Endothelial cell of umbilical vein (primary cell): ENCODE measurements around the gene PLA2G12B. TPM values are rescaled to one million over a fixed set of nuclear protein-coding genes. Genes with fewer than 3 reads are reported as not detected.

ENCODE experiments used
- BruUV-seq: library from RNA; stranded (reverse); fragments of 400-500 nt; replicated peaks from 2 replicates; lab custom pipeline; 2021; lab: Mats Ljungman, UMichigan
- CTCF ChIA-PET: fragments of 300-600, 350-600 bp; sonication (Branson Sonifier 250); formaldehyde crosslinking; loops from one replicate; lab custom pipeline; 2021; ENCODE audit warnings: antibody characterized with exemption, inconsistent platforms; lab: Charles Lee
- POLR2A ChIA-PET: fragments of 300-600, 350-600 bp; sonication (Branson Sonifier 250); formaldehyde crosslinking; loops from one replicate; lab custom pipeline; 2021; ENCODE audit warnings: antibody characterized with exemption, inconsistent platforms; lab: Charles Lee
- DNase-seq: peaks from one replicate; pipeline ENCODE4 v3.0.0-alpha.2; 2011; ENCODE audit warnings: low read depth, low spot score
- FAIRE-seq: peaks from 2 replicates; lab custom pipeline; 2011; peaks lifted over from hg19 to GRCh38; lab: Jason Lieb, UNC
- H2AFZ ChIP-seq: 2 replicates; pipeline ENCODE4 v1.6.0; 2012; ENCODE audit warnings: low read depth, low read length, control low read depth, inconsistent platforms
- H3K27ac ChIP-seq: 2 replicates; pipeline ENCODE4 v1.5.1; 2011; ENCODE audit warnings: low read depth, mild to moderate bottlenecking, control low read depth, low read length, moderate library complexity; ENCODE audit not compliant: insufficient read depth
- H3K27me3 ChIP-seq, 2 experiments: 2 replicates each; pipeline versions ENCODE4 v1.6.0 to v1.6.1; 2011; ENCODE audit warnings: low read length in 2 of 2, mixed read lengths in 1 of 2; ENCODE audit not compliant: control insufficient read depth in 2 of 2, insufficient read depth in 2 of 2
- H3K36me3 ChIP-seq, 2 experiments: 2 replicates in 1 of 2; 3 replicates in 1 of 2; pipeline ENCODE4 v1.5.1; 2011; ENCODE audit warnings: low read length in 2 of 2, mild to moderate bottlenecking in 1 of 2, moderate library complexity in 1 of 2; ENCODE audit not compliant: control insufficient read depth in 2 of 2, insufficient read depth in 2 of 2; ENCODE audit errors: extremely low read depth in 1 of 2
- H3K4me1 ChIP-seq: 3 replicates; pipeline ENCODE4 v1.5.1; 2011; ENCODE audit warnings: mild to moderate bottlenecking, low read length; ENCODE audit not compliant: control insufficient read depth, insufficient read depth; ENCODE audit errors: extremely low read depth
- H3K4me2 ChIP-seq: 2 replicates; pipeline ENCODE4 v1.6.1; 2011; ENCODE audit warnings: low read length, control low read depth, mixed read lengths; ENCODE audit not compliant: insufficient read depth
- H3K4me3 ChIP-seq, 3 experiments: fragments of 200-600 bp in 1 of 3; sonication (generic), shearing (Covaris generic) in 1 of 3; replicated peaks in 1 of 3; 2 replicates each; pipeline ENCODE4 v1.5.1; 2011 to 2016; ENCODE audit warnings: control low read depth in 3 of 3, low read length in 3 of 3, mild to moderate bottlenecking in 2 of 3, inconsistent platforms in 1 of 3, low read depth in 1 of 3, moderate library complexity in 1 of 3; ENCODE audit not compliant: insufficient read depth in 1 of 3
- H3K79me2 ChIP-seq: 2 replicates; pipeline ENCODE4 v1.6.0; 2012; ENCODE audit warnings: low read length, inconsistent platforms; ENCODE audit not compliant: control insufficient read depth, insufficient read depth
- H3K9ac ChIP-seq: replicated peaks from 2 replicates; pipeline ENCODE3; 2011; ENCODE audit warnings: low read length, control low read depth; ENCODE audit not compliant: insufficient read depth; ENCODE audit errors: extremely low read depth
- H3K9me1 ChIP-seq: replicated peaks from 3 replicates; pipeline ENCODE4 v1.6.0; 2011; ENCODE audit warnings: mild to moderate bottlenecking, low read length; ENCODE audit not compliant: control insufficient read depth, insufficient read depth; ENCODE audit errors: extremely low read depth
- H3K9me3 ChIP-seq: replicated peaks from 2 replicates; pipeline ENCODE4 v1.5.1; 2012; ENCODE audit warnings: low read length, inconsistent platforms; ENCODE audit not compliant: control insufficient read depth, insufficient read depth
- H4K20me1 ChIP-seq: replicated peaks from 2 replicates; pipeline ENCODE3; 2011; ENCODE audit warnings: mild to moderate bottlenecking, low read length; ENCODE audit not compliant: control insufficient read depth, insufficient read depth; ENCODE audit errors: extremely low read depth
- EZH2 ChIP-seq: IDR thresholded peaks from 2 replicates; pipeline ENCODE4 v1.6.1; 2012; ENCODE audit warnings: borderline replicate concordance, low read depth, mild to moderate bottlenecking, moderate library complexity, low read length, inconsistent platforms; ENCODE audit not compliant: severe bottlenecking
- FOS ChIP-seq: IDR thresholded peaks from 2 replicates; pipeline ENCODE4 v1.6.1; 2011; ENCODE audit warnings: mild to moderate bottlenecking, low read length, moderate library complexity, borderline replicate concordance; ENCODE audit not compliant: insufficient read depth
- GATA2 ChIP-seq: IDR thresholded peaks from 2 replicates; pipeline ENCODE4 v1.7.0; 2011; ENCODE audit warnings: low read depth, mild to moderate bottlenecking, moderate library complexity, mixed read lengths, low read length; ENCODE audit not compliant: insufficient read length, insufficient read depth
- JUN ChIP-seq: IDR thresholded peaks from 2 replicates; pipeline ENCODE4 v1.6.1; 2011; ENCODE audit warnings: borderline replicate concordance, low read depth; ENCODE audit not compliant: insufficient read length, insufficient read depth
- MYC ChIP-seq: IDR thresholded peaks from one replicate; pipeline ENCODE4 v1.6.1; 2011; ENCODE audit warnings: mild to moderate bottlenecking, low read depth, low read length
- POLR2A ChIP-seq: IDR thresholded peaks from 2 replicates; pipeline ENCODE4 v1.6.1; 2012; ENCODE audit warnings: low read depth, mild to moderate bottlenecking, control low read depth, low read length
- POLR2AphosphoS5 ChIP-seq: IDR thresholded peaks from 2 replicates; pipeline ENCODE4 v1.6.1; 2012; ENCODE audit warnings: low read depth, mild to moderate bottlenecking, control low read depth, low read length, moderate library complexity; ENCODE audit not compliant: insufficient read depth
- dilution Hi-C: fragments of 300-500 bp; cut with MboI; formaldehyde crosslinking; loops from one replicate; pipeline ENCODE4 v1.15.0; 2019; ENCODE audit warnings: low sequenced_read_pairs; ENCODE audit not compliant: extremely low pct_ligation_motif_present
- intact Hi-C: fragments of 100-400 bp; cut with micrococcal nuclease; formaldehyde crosslinking; loops from one replicate; pipeline ENCODE4 v1.10.0; 2022
- polyA plus RNA-seq, 4 experiments: library from polyadenylated mRNA; depleted of rRNA in 3 of 4; stranded (reverse) in 3 of 4; unstranded in 1 of 4; fragments of >200 nt; gene quantifications; 2 replicates each; pipeline versions ENCODE4 v1.2.1 to v1.2.3, GENCODE V29; 2011 to 2012; ENCODE audit warnings: missing spikeins in 1 of 4
- total RNA-seq: library from RNA; stranded (reverse); gene quantifications from 2 replicates; pipeline ENCODE4 v1.2.3, GENCODE V29; 2021
- TF ChIP-seq, protein P1 (sequence below): IDR thresholded peaks from 2 replicates; pipeline ENCODE4 v1.6.1; 2011; ENCODE audit not compliant: insufficient read depth, insufficient read length
- TF ChIP-seq, protein P2 (sequence below), 2 donors: IDR thresholded peaks; 1 replicate in 1 of 2; 2 replicates in 1 of 2; pipeline ENCODE4 v1.5.1; 2011; ENCODE audit warnings: low read length in 2 of 2, mild to moderate bottlenecking in 2 of 2, moderate library complexity in 2 of 2, control low read depth in 1 of 2, inconsistent platforms in 1 of 2, low read depth in 1 of 2; ENCODE audit not compliant: insufficient read depth in 1 of 2; ENCODE audit errors: extremely low read depth in 1 of 2

Gene PLA2G12B
- total and polyA plus RNA-seq, 2 donors (not counting 3 experiments of a cell fraction or from before 2014, with no cell fraction given): not detected

DNA sequence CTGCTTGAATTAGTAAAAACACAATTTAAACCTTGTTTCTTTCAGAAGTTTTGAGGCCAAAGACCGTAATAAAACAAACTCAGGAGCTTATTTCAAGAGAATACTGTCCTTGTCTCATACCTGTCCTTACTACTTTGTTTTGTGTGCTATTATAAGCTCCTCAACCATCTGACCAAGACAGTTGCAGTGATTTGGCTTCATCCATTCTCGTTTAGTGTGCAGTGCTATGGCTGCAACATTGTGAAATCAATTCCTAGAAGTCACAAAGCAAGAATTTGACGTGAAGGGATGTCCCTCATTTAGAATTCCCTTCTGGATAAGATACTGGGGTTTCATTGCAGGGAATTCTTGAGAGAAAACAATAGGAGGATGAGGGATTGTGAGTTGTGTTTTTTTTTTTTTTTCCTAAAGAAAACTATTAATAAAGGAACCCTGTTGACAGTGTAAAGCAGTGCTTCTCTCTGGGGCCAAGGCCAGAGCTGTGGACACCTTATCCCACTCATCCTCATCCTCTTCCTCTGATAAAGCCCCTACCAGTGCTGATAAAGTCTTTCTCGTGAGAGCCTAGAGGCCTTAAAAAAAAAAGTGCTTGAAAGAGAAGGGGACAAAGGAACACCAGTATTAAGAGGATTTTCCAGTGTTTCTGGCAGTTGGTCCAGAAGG, 61.3 kb downstream of the PLA2G12B start, which contains the start of gene OIT3:
Gene OIT3 (plus strand): TSS at position 604 of the 663 bp plus-strand sequence. CDS start 60 bp downstream, outside the sequence.
- ChIA-PET POLR2A (no interaction called here), CTCF (interaction anchor here (1.0 to 1.3 kb wide), 2 partner anchors 12 to 44 kb away, joined by 3 read pairs; no protein-coding TSS in a partner anchor)
- H3K4me3 ChIP-seq: no peak within 1 kb of the TSS
- no peaks in the 10 kb centered on the region for H3K9me1 ChIP-seq
- H3K9me3 ChIP-seq: no peaks in the 10 kb centered on the region
- no peaks in the 10 kb centered on the region for H3K27me3 ChIP-seq
- no peaks in the 10 kb centered on the region for H4K20me1 ChIP-seq
- DNase-seq (peak; percentile 13), FAIRE-seq (no peak)
- no peak within 1 kb of the TSS for H3K27ac ChIP-seq
- peaks cover under 1% of the 10 kb centered on the region for H3K4me1 ChIP-seq
- no peaks in the 10 kb centered on the region for H3K79me2 ChIP-seq
- no peaks in the 10 kb centered on the region for H3K36me3 ChIP-seq
- no TSS peak for BruUV-seq
- intact Hi-C loops (no loop called here), dilution Hi-C loops (no loop called here)
- no peak within 1 kb of the TSS for H3K4me2 ChIP-seq
- no peak for TF ChIP-seq MYC
- TF ChIP-seq, protein P1, sequence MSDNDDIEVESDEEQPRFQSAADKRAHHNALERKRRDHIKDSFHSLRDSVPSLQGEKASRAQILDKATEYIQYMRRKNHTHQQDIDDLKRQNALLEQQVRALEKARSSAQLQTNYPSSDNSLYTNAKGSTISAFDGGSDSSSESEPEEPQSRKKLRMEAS: no peak
- TF ChIP-seq JUN: no peak
- TF ChIP-seq, protein P2, sequence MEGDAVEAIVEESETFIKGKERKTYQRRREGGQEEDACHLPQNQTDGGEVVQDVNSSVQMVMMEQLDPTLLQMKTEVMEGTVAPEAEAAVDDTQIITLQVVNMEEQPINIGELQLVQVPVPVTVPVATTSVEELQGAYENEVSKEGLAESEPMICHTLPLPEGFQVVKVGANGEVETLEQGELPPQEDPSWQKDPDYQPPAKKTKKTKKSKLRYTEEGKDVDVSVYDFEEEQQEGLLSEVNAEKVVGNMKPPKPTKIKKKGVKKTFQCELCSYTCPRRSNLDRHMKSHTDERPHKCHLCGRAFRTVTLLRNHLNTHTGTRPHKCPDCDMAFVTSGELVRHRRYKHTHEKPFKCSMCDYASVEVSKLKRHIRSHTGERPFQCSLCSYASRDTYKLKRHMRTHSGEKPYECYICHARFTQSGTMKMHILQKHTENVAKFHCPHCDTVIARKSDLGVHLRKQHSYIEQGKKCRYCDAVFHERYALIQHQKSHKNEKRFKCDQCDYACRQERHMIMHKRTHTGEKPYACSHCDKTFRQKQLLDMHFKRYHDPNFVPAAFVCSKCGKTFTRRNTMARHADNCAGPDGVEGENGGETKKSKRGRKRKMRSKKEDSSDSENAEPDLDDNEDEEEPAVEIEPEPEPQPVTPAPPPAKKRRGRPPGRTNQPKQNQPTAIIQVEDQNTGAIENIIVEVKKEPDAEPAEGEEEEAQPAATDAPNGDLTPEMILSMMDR (IDR thresholded peaks at IDR 0.05; ENCODE audit: extremely low read depth in 1 of 2, insufficient read depth in 1 of 2, low read depth in 1 of 2, low read length in 2 of 2): no peak
- TF ChIP-seq FOS: no peak
- TF ChIP-seq POLR2A: no peak
- TF ChIP-seq GATA2: no peak
- TF ChIP-seq EZH2: no peak
- TF ChIP-seq POLR2AphosphoS5: no peak
- no peak within 1 kb of the TSS for H2AFZ ChIP-seq
- H3K9ac ChIP-seq: no peak within 1 kb of the TSS
